Measurements from ENCODE around the gene ITIH2.

DNA sequence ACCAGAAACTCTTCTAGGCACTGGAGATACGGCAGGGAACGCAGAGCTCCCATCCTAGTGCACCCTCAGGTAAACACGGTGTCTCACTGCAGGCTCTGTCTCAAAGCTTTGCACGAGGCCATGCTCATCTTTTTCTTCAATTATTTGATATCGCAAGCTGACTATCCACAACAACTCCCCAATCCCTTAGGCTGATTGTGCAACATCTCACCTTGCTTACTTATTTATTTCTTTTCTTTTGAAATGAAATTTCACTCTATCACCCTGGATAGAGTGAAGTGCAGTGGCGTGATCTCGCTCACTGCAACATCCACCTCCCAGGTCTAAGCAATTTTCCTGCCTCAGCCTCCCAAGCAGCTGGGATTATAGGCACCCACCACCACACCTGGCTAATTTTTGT is 12.4 kb downstream of the ITIH2 start:
- TF ChIP-seq, protein P1, sequence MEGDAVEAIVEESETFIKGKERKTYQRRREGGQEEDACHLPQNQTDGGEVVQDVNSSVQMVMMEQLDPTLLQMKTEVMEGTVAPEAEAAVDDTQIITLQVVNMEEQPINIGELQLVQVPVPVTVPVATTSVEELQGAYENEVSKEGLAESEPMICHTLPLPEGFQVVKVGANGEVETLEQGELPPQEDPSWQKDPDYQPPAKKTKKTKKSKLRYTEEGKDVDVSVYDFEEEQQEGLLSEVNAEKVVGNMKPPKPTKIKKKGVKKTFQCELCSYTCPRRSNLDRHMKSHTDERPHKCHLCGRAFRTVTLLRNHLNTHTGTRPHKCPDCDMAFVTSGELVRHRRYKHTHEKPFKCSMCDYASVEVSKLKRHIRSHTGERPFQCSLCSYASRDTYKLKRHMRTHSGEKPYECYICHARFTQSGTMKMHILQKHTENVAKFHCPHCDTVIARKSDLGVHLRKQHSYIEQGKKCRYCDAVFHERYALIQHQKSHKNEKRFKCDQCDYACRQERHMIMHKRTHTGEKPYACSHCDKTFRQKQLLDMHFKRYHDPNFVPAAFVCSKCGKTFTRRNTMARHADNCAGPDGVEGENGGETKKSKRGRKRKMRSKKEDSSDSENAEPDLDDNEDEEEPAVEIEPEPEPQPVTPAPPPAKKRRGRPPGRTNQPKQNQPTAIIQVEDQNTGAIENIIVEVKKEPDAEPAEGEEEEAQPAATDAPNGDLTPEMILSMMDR (IDR thresholded peaks at IDR 0.05; ENCODE audit: insufficient read depth, low read length): no peak
- TF ChIP-seq REST (IDR thresholded peaks at IDR 0.05; ENCODE audit: insufficient replicate concordance, low read depth) (no peak), POLR2AphosphoS5 (IDR thresholded peaks at IDR 0.05; ENCODE audit: low read depth) (no peak), GABPA (IDR thresholded peaks at IDR 0.05; ENCODE audit: low read depth) (no peak), SPI1 (IDR thresholded peaks at IDR 0.05; ENCODE audit: borderline replicate concordance, low read depth) (no peak)
